ENCODE data around the gene SMURF2.
A peak's percentile ranks its signal among the peaks of the same experiment; 100 is the strongest.

The SMURF2 gene

GRCh38 chr17:64653325-64653984 is 8.7 kb downstream of the SMURF2 start:
- no peak; the same call in 1 of the 3 replicates for ATAC-seq
- no peak for TF ChIP-seq BACH2 (CRISPR knock-in tag; IDR thresholded peaks at IDR 0.05; ENCODE audit: borderline replicate concordance)
- TF ChIP-seq RARB (CRISPR knock-in tag; IDR thresholded peaks at IDR 0.05), result no peak
- TF ChIP-seq, protein P1, sequence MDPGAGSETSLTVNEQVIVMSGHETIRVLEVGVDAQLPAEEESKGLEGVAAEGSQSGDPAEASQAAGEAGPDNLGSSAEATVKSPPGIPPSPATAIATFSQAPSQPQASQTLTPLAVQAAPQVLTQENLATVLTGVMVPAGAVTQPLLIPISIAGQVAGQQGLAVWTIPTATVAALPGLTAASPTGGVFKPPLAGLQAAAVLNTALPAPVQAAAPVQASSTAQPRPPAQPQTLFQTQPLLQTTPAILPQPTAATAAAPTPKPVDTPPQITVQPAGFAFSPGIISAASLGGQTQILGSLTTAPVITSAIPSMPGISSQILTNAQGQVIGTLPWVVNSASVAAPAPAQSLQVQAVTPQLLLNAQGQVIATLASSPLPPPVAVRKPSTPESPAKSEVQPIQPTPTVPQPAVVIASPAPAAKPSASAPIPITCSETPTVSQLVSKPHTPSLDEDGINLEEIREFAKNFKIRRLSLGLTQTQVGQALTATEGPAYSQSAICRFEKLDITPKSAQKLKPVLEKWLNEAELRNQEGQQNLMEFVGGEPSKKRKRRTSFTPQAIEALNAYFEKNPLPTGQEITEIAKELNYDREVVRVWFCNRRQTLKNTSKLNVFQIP (CRISPR knock-in tag; IDR thresholded peaks at IDR 0.05; ENCODE audit: borderline replicate concordance, low read depth), result no peak
- TF ChIP-seq SNAI2 (CRISPR knock-in tag; IDR thresholded peaks at IDR 0.05), result no peak
- no peak for TF ChIP-seq ZFP3 (CRISPR knock-in tag; IDR thresholded peaks at IDR 0.05)
- TF ChIP-seq TCF4 (CRISPR knock-in tag; IDR thresholded peaks at IDR 0.05; ENCODE audit: borderline replicate concordance), result no peak
- no peak for TF ChIP-seq ZNF70 (CRISPR knock-in tag; IDR thresholded peaks at IDR 0.05)
- TF ChIP-seq ZNF8 (CRISPR knock-in tag; IDR thresholded peaks at IDR 0.05), result no peak
- no peak for TF ChIP-seq ARNTL (CRISPR knock-in tag; IDR thresholded peaks at IDR 0.05; ENCODE audit: borderline replicate concordance, low read depth)
- no peak for TF ChIP-seq ZNF565 (CRISPR knock-in tag; conservative IDR thresholded peaks at IDR 0.05; ENCODE audit: low read depth)
- TF ChIP-seq ZC3H10 (CRISPR knock-in tag; IDR thresholded peaks at IDR 0.05), result no peak
- TF ChIP-seq ESRRG (CRISPR knock-in tag; IDR thresholded peaks at IDR 0.05), result no peak
- TF ChIP-seq, protein P2, sequence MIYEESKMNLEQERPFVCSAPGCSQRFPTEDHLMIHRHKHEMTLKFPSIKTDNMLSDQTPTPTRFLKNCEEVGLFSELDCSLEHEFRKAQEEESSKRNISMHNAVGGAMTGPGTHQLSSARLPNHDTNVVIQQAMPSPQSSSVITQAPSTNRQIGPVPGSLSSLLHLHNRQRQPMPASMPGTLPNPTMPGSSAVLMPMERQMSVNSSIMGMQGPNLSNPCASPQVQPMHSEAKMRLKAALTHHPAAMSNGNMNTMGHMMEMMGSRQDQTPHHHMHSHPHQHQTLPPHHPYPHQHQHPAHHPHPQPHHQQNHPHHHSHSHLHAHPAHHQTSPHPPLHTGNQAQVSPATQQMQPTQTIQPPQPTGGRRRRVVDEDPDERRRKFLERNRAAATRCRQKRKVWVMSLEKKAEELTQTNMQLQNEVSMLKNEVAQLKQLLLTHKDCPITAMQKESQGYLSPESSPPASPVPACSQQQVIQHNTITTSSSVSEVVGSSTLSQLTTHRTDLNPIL (CRISPR knock-in tag; IDR thresholded peaks at IDR 0.05; ENCODE audit: low read depth), result no peak
- no peak for TF ChIP-seq ZFP30 (CRISPR knock-in tag; IDR thresholded peaks at IDR 0.05)

GRCh38 chr17:64651889-64652288 is 10.2 kb downstream of the SMURF2 start:
- TF ChIP-seq ZC3H10 (CRISPR knock-in tag; IDR thresholded peaks at IDR 0.05) (no peak), TSHZ2 (CRISPR knock-in tag; IDR thresholded peaks at IDR 0.05) (no peak), ARNTL (CRISPR knock-in tag; IDR thresholded peaks at IDR 0.05; ENCODE audit: borderline replicate concordance, low read depth) (no peak), ZFP30 (CRISPR knock-in tag; IDR thresholded peaks at IDR 0.05) (no peak), ZFP3 (CRISPR knock-in tag; IDR thresholded peaks at IDR 0.05) (no peak), CSRNP3 (CRISPR knock-in tag; IDR thresholded peaks at IDR 0.05) (no peak), TOX (CRISPR knock-in tag; IDR thresholded peaks at IDR 0.05; ENCODE audit: borderline replicate concordance) (no peak), ZNF70 (CRISPR knock-in tag; IDR thresholded peaks at IDR 0.05) (no peak), OSR1 (CRISPR knock-in tag; IDR thresholded peaks at IDR 0.05) (no peak), ESRRG (CRISPR knock-in tag; IDR thresholded peaks at IDR 0.05) (no peak), SNAI2 (CRISPR knock-in tag; IDR thresholded peaks at IDR 0.05) (no peak), ZNF8 (CRISPR knock-in tag; IDR thresholded peaks at IDR 0.05) (no peak), ISL1 (CRISPR knock-in tag; IDR thresholded peaks at IDR 0.05) (no peak), GLIS3 (CRISPR knock-in tag; IDR thresholded peaks at IDR 0.05) (no peak)
- TF ChIP-seq, protein P1 (CRISPR knock-in tag; IDR thresholded peaks at IDR 0.05; ENCODE audit: borderline replicate concordance, low read depth), result no peak
- no peak for ATAC-seq

DNA sequence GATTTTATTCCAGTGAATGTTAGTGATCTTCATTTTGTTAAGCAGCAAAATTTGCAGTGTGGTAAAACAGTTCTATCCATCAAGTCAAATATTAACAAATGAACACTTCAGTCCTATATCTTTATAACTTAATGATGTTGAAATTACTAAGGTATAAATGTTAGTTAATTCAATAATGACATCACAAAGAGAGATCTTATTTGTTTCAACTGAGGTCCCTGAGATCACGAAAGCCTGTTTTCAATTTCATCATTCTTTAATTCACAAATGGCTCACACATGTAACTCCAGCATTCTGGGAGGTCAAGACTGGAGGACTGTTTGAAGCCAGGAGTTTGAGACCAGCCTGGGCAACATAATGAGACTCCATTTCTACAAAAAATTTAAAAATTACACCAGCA is 13.9 kb downstream of the SMURF2 start:
- no peak for ATAC-seq
- TF ChIP-seq ZNF70 (CRISPR knock-in tag; IDR thresholded peaks at IDR 0.05), result no peak
- TF ChIP-seq ZC3H10 (CRISPR knock-in tag; IDR thresholded peaks at IDR 0.05), result no peak
- TF ChIP-seq TOX (CRISPR knock-in tag; IDR thresholded peaks at IDR 0.05; ENCODE audit: borderline replicate concordance), result no peak
- TF ChIP-seq, protein P2 (CRISPR knock-in tag; IDR thresholded peaks at IDR 0.05; ENCODE audit: low read depth), result peak; percentile 59; the same call in 1 of the 2 replicates
- TF ChIP-seq ISL1 (CRISPR knock-in tag; IDR thresholded peaks at IDR 0.05), result peak; percentile 58
- TF ChIP-seq OSR1 (CRISPR knock-in tag; IDR thresholded peaks at IDR 0.05), result no peak
- TF ChIP-seq GLIS3 (CRISPR knock-in tag; IDR thresholded peaks at IDR 0.05), result 0 out of 2 replicates have a peak, but pooled peaks have one; percentile 41
- no peak for TF ChIP-seq ESRRG (CRISPR knock-in tag; IDR thresholded peaks at IDR 0.05)
- no peak for TF ChIP-seq RARB (CRISPR knock-in tag; IDR thresholded peaks at IDR 0.05)
- no peak for TF ChIP-seq PPARA (CRISPR knock-in tag; IDR thresholded peaks at IDR 0.05; ENCODE audit: borderline replicate concordance)
- no peak for TF ChIP-seq SNAI2 (CRISPR knock-in tag; IDR thresholded peaks at IDR 0.05)
- TF ChIP-seq CSDC2 (CRISPR knock-in tag; IDR thresholded peaks at IDR 0.05), result no peak
- TF ChIP-seq ARNTL (CRISPR knock-in tag; IDR thresholded peaks at IDR 0.05; ENCODE audit: borderline replicate concordance, low read depth), result no peak
- peak; percentile 85 for TF ChIP-seq CSRNP3 (CRISPR knock-in tag; IDR thresholded peaks at IDR 0.05)
